Right ventricle myocardium inferior (tissue), 1 donor: ENCODE measurements around the gene HLA-DPA1. TPM values are rescaled to one million over a fixed set of nuclear protein-coding genes. Genes with fewer than 3 reads are reported as not detected.

ENCODE experiments used
- ATAC-seq: fragments of 200-7000 bp; cut with Tn5 transposase; one replicate; pipeline ENCODE4 v1.9.1; 2020; ENCODE audit warnings: mild to moderate bottlenecking, moderate library complexity
- DNase-seq: peaks from one replicate; pipeline ENCODE4 v3.0.0; 2021; ENCODE audit errors: missing footprints
- intact Hi-C: fragments of 100-400 bp; cut with DNase I; formaldehyde crosslinking; loops from one replicate; pipeline ENCODE4 v1.11.0; 2022
- total RNA-seq: library from RNA; stranded (reverse); fragmentation: NEBNext Ultra II Directional; extraction: Animal tissue kit (Norgen Biotek cat#: 25700); gene quantifications from one replicate; pipeline ENCODE4 v1.2.1, GENCODE V29; 2021
- donor health status: DM: no; HTN: yes; CAD: no; lungs with severe emphysema.

Gene HLA-DPA1
- total RNA-seq, 1 donor from 2014 or later = 42.8 TPM

- intact Hi-C loops = no loop called here
- ATAC-seq = no peak
- DNase-seq = no peak
Measured at GRCh38 chr6:33093855-33094254, 20.4 kb upstream of the HLA-DPA1 start.

- DNase-seq (no peak), ATAC-seq (no peak)
- intact Hi-C loops = no loop called here
Measured at GRCh38 chr6:33092385-33092784, 18.9 kb upstream of the HLA-DPA1 start.

GRCh38 chr6:33091957-33092356, 18.5 kb upstream of the HLA-DPA1 start:
- peak; percentile 70 for DNase-seq
- intact Hi-C loops = no loop called here
- ATAC-seq = peak; percentile 62

- DNase-seq = no peak
- ATAC-seq = no peak
- intact Hi-C loops = no loop called here
Measured at GRCh38 chr6:33088931-33089620, 15.6 kb upstream of the HLA-DPA1 start.

- intact Hi-C loops = no loop called here
- DNase-seq = no peak
Measured at GRCh38 chr6:33088258-33088930, 14.9 kb upstream of the HLA-DPA1 start.

DNA sequence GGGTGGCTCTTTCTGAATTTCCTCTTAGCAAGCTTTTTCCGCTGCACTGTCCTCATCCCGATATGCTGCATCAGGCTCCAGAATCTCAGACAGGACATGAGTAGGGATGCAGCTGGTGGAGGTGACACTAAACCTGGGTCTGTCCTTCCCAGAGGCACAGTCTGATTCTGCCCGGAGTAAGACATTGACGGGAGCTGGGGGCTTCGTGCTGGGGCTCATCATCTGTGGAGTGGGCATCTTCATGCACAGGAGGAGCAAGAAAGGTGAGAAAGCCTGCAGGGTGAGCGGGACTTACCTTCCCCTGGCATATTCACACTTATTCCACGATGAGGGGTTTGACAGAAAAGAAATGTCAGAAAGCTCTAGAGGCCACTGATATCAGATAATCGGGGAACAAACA, 12.2 kb upstream of the HLA-DPA1 start:
- intact Hi-C loops = no loop called here
- no peak for ATAC-seq
- DNase-seq = no peak

More at GRCh38 chr6:33088258-33088930, 14.9 kb upstream of the HLA-DPA1 start:
- ATAC-seq = no peak

DNA sequence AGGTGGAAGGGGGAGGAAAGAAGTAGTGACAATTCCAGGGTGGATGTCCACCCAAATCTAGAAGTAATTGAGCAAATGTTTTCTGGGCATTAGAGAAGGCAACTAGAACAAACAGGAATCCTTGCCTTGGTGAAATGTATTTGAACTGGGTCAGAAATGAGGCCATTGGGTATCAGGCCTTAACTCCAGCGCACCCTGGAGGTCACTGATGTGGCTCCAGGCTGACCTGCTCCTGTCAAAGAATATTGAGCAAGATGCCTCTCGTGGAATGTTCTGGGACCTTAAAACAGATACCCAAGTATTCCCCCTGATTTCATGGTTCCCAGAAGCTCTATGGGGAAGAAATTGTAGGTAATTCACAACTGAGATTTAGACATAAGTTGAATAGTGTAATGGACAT, 9.3 kb upstream of the HLA-DPA1 start:
- DNase-seq = peak; percentile 73
- ATAC-seq = peak; percentile 32
- intact Hi-C loops = no loop called here

DNA sequence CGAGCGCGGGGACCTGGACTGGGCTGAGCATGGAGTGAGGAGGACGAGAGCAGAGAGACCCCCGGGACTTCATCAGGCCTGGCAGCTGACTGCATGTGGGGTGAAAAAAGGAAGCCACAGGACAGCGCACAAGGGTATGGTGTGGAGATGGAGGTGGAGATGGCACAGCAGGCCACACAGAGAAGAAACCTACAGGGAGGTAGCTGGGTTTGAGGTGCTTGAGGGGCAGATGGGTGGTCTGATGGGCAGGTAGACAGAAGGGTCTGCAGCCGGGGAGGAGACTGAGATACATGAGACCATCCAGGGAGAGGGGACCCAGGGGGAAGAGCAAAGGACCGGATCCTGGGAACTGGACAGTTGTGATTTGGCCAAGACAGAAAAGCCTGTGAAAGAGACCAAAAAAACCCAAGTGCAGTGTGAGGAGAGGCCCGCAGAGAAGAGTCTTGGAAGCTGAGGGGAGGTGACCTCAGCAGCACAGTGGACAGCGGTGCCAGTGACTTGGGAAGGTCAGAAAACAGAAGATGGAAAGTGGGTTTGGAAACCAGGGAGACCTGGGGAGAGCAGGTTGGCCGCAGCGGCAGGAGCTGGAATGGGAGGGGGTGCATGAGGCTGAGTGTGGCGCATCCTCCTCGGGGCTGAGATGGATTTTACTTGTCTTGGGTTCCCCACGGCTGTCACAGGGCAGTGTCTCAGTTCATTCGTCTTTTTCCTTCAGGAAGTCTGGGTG, 7.8 kb upstream of the HLA-DPA1 start:
- ATAC-seq (no peak), DNase-seq (no peak)
- intact Hi-C loops = no loop called here

DNA sequence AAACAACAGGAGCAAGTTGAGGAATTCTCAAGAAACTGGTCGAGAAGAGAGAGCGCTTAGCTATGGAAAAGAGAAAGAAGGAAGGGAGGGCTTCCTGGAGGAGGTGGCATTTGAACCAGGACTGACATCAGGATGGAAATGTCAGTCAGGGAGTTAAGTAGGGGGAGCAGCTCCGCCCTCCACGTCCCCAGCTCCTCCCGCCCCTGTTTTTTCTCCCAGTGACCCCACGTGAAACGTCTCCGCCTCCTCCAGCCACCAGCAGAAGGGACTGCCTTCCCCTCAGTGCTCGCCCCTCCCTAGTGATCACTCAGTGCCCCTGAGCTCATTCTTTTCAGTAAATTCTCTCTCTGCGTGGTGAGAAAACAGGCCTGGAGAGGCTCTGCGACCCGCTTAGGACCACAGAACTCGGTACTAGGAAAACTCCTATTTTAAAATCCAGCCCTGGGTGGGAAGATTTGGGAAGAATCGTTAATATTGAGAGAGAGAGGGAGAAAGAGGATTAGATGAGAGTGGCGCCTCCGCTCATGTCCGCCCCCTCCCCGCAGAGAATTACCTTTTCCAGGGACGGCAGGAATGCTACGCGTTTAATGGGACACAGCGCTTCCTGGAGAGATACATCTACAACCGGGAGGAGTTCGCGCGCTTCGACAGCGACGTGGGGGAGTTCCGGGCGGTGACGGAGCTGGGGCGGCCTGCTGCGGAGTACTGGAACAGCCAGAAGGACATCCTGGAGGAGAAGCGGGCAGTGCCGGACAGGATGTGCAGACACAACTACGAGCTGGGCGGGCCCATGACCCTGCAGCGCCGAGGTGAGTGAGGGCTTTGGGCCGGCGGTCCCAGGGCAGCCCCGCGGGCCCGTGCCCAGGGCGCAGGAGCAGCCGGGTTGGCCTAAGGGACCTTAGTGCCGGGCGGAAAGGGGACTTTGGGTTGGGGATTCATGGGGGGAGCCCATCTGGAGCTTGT, 7.0 kb upstream of the HLA-DPA1 start:
- peak; percentile 90 for ATAC-seq
- intact Hi-C loops = no loop called here

DNA sequence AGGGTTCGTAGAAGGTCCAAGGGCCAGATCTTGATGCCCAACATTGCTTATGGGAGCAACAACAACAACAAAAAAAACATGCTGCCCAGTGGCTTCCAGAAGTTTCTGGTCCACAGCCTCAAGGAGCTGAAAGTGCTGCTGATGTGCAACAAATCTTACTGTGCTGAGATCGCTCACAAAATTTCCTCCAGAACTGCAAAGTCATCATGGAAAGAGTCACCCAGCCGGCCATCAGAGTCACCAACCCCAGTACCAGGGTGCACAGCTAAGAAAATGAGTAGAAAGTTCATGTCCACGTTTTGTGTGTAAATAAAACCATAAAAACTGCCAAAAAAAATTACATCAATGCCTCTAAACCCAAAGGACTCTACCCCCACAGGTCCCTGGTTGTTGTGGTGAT, 6.1 kb upstream of the HLA-DPA1 start:
- no peak for ATAC-seq
- intact Hi-C loops = loop anchor here (2.0 kb wide), 1 partner anchor 65 kb away; no protein-coding TSS in a partner anchor
- DNase-seq = no peak

More for the DNA sequence above, 7.0 kb upstream of the HLA-DPA1 start:
- DNase-seq = peak; percentile 87

DNA sequence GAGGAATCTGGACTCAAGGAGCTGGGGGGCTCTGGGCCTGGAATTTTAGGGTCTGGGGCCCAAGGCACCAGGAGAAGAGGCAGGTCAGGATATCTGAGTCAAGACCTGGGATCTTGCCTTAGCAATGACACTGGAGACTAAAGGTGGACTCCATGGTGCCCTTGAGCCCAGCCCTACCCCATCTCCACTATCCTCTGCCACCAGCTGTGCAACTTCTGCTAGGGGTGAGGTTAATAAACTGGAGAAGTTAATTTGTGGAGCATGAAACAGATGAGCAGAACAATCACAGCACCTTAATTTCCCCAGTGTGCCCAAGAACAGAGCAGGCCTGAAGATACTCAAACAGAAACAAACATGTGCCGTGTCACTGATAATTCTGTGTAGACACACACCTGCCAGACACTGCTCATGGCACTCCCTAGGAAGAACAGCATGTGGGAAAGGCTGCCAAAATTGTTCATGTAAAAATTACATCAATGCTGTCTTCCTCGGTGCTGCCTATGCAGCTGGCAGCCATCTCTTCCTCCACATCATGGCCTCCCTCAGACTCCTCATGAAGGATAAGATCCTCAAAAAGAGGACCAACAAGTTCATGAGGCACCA, 5.6 kb upstream of the HLA-DPA1 start:
- intact Hi-C loops = loop anchor here (2.0 kb wide), 1 partner anchor 64 kb away; no protein-coding TSS in a partner anchor
- DNase-seq = no peak
- no peak for ATAC-seq

DNA sequence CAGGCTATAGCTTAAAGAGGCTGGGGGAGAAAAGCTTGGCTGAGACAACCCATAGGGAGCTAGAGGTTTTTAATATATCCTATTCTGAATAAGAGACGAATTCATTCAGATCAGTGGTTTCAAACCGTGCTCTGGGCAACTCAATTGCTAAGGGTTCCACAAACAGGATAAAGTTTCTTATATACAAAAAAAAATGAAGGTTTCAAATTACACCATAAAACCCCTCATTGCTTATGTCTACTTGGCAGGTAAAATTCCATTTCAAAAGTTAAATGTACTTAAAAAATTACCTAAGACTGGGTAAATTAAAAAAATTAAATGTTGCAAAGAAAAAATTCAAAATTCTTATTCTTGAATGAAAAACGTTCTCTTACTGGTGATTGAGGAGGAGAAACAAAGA, 5.0 kb upstream of the HLA-DPA1 start:
- ATAC-seq (no peak), DNase-seq (no peak)
- intact Hi-C loops = loop anchor here (2.0 kb wide), 1 partner anchor 64 kb away; no protein-coding TSS in a partner anchor

DNA sequence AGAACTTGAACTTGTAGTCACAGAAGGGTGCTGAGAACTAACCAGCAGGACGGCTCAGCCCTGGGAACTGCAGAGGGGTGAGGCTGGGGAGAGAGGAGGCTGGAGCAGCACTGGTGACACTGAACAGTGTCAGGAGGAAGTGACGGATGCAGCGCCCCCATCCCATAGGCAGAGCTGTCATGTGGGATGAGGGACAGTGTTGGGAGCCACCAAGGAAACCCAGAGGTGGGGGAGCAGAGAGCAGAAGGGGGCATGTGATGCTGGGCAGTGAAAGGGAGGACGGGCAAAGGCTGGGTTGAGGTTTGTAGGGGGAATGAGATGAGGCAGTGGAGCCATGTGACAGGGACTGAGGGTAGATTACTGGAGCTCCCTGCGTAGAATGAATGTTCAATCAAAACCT, 4.5 kb upstream of the HLA-DPA1 start:
- DNase-seq (no peak), ATAC-seq (no peak)
- intact Hi-C loops = loop anchor here (2.0 kb wide), 1 partner anchor 63 kb away; no protein-coding TSS in a partner anchor

DNA sequence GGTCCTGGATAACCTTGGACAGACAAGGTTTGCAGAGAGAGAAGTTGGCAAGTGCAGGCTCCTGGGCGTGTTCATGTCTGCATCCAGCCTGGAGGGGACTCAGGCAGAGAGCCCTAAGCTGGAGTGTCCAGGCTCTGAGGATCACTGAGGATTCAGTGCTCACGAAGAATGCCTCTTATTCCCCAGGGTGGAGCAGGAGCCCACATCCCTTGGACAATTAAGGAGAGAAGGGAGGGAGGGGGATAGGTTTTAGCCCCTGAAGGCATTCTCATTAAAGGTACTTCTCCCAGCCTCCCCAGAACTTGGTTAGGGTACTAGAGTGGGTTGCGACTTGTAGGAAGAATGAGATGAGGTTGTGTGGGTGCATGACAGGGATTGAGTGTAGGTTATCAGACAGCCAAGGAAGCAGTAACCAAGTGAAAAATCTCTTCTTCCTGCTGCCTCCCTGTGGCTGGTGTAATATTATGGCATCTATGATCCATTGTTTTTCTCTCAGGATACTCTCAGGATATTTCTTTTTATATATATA, 3.0 kb upstream of the HLA-DPA1 start:
- intact Hi-C loops = no loop called here
- DNase-seq = no peak
- no peak for ATAC-seq

- ATAC-seq (peak; percentile 58), DNase-seq (no peak)
- intact Hi-C loops = no loop called here
Measured at GRCh38 chr6:33075568-33076405, 2.3 kb upstream of the HLA-DPA1 start, which contains the start of gene HLA-DPB1. Gene HLA-DPB1 (plus strand): TSS chr6:33075990. CDS start chr6:33076042, 52 bp downstream.

GRCh38 chr6:33075208-33075567, 1.7 kb upstream of the HLA-DPA1 start:
- no peak for DNase-seq
- intact Hi-C loops = no loop called here
- no peak for ATAC-seq

DNA sequence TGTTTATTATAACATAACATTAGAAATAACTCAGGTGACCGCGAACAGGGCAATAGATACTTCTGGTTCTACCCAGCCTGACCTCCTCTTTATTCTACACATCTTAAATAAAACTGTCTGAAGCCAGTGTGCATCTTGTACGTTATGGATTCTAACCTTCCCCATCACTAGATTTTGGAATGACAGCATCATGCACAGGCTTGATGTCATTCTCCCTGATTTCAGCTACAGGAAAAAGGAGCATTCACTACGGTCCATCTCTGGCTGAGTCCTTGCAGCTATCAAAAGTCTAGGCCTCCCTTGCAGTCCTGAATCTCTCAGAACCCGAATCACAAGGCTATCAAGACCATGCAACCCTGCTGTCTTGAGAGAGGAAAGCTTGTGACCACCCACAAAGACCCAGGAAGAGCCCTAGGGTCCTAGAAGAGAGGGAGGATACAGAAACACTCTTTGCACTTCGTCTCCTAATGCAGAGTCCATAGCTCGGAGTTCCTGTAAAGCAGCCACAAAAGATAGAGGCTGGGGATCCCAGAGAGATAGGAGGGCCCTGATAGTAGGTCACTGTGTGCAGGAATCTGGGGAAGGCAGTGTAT, 845 bp downstream of the HLA-DPA1 start:
- ATAC-seq (no peak), DNase-seq (no peak)
- intact Hi-C loops = no loop called here
